Gastroesophageal sphincter (tissue), 2 donors: Measurements from ENCODE around the gene BPI.

Experiments used
- EP300 ChIP-seq: sonication (generic); formaldehyde crosslinking; IDR thresholded peaks from one replicate; pipeline ENCODE4 v1.6.1; 2017; ENCODE audit warnings: antibody characterized with exemption, mild to moderate bottlenecking
- POLR2A ChIP-seq, 2 donors: fragments of 450-650 bp; IDR thresholded peaks; one replicate each; pipeline ENCODE4 v1.6.1; 2017; ENCODE audit warnings: antibody characterized with exemption in 2 of 2, mild to moderate bottlenecking in 2 of 2, moderate library complexity in 1 of 2

- TF ChIP-seq POLR2A (IDR thresholded peaks at IDR 0.05) (no peak), EP300 (no peak)
Observed at GRCh38 chr20:38311491-38311890, 7.5 kb downstream of the BPI start.
